K562 (cell line): ENCODE results near the gene SERTAD1. TPM values are rescaled to one million over a fixed set of nuclear protein-coding genes. Genes with fewer than 3 reads are reported as not detected.
A peak's percentile ranks its signal among the peaks of the same experiment; 100 is the strongest.

Experiments used
- CHAMP1 ChIP-seq: fragments of 450-650 bp; IDR thresholded peaks from 2 replicates; pipeline ENCODE4 v1.6.1; 2016; ENCODE audit warnings: mild to moderate bottlenecking
- CHD4 ChIP-seq: fragments of 200-600 bp; sonication (generic); IDR thresholded peaks from 3 replicates; pipeline ENCODE4 v1.6.1; 2012; ENCODE audit warnings: low read depth, mild to moderate bottlenecking, mixed read lengths, low read length, inconsistent platforms; ENCODE audit not compliant: insufficient read depth, insufficient replicate concordance, poor library complexity, severe bottlenecking
- CREBBP ChIP-seq: IDR thresholded peaks from one replicate; pipeline ENCODE4 v1.6.1; 2012; ENCODE audit warnings: low read depth, mild to moderate bottlenecking, control low read depth, inconsistent platforms, low read length
- CSDE1 ChIP-seq, 2 experiments: fragments of 450-650 bp; IDR thresholded peaks; 2 replicates each; pipeline ENCODE4 v1.6.1; 2016; ENCODE audit warnings: mild to moderate bottlenecking in 1 of 2
- CTBP1 ChIP-seq: fragments of 450-650 bp; IDR thresholded peaks from 2 replicates; pipeline ENCODE4 v1.6.1; 2016; ENCODE audit warnings: borderline replicate concordance
- FIP1L1 ChIP-seq: fragments of 200-400 bp; formaldehyde crosslinking; IDR thresholded peaks from 2 replicates; pipeline ENCODE4 v1.6.1; 2018; ENCODE audit warnings: mild to moderate bottlenecking, low read depth, low read length; ENCODE audit not compliant: poor library complexity, severe bottlenecking
- GATAD2B ChIP-seq: fragments of 450-650 bp; IDR thresholded peaks from 2 replicates; pipeline ENCODE4 v1.6.1; 2017; ENCODE audit warnings: mild to moderate bottlenecking, borderline replicate concordance
- GTF2E2 ChIP-seq: fragments of 200-800 bp; sonication (Bioruptor generic); IDR thresholded peaks from 2 replicates; pipeline ENCODE4 v1.6.1; 2016; ENCODE audit warnings: missing genetic modification characterization, missing compliant biosample characterization
- HLTF ChIP-seq: fragments of 450-650 bp; IDR thresholded peaks from 2 replicates; pipeline ENCODE4 v1.6.1; 2016
- ILK ChIP-seq: fragments of 450-650 bp; IDR thresholded peaks from 2 replicates; pipeline ENCODE4 v1.6.1; 2016; ENCODE audit warnings: missing genetic modification characterization, low read depth, mild to moderate bottlenecking, missing compliant biosample characterization, moderate library complexity, borderline replicate concordance
- KDM1A ChIP-seq, 2 experiments: fragments of 450-650 bp; IDR thresholded peaks; 2 replicates each; pipeline ENCODE4 v1.6.1; 2016; ENCODE audit warnings: mild to moderate bottlenecking in 2 of 2
- MTA2 ChIP-seq: fragments of 450-650 bp; IDR thresholded peaks from 2 replicates; pipeline ENCODE4 v1.6.1; 2016; ENCODE audit warnings: low read depth
- MTA3 ChIP-seq: fragments of 450-650 bp; formaldehyde crosslinking; IDR thresholded peaks from 2 replicates; pipeline ENCODE4 v1.6.1; 2017; ENCODE audit warnings: mild to moderate bottlenecking, borderline replicate concordance
- MXI1 ChIP-seq: IDR thresholded peaks from 2 replicates; pipeline ENCODE4 v1.6.1; 2011; ENCODE audit warnings: low read depth, mild to moderate bottlenecking, improper control_type of control experiment, low read length
- NBN ChIP-seq: fragments of 450-650 bp; IDR thresholded peaks from 2 replicates; pipeline ENCODE4 v1.6.1; 2016; ENCODE audit warnings: low read depth, mild to moderate bottlenecking
- PTRF ChIP-seq: fragments of 450-650 bp; IDR thresholded peaks from 2 replicates; pipeline ENCODE4 v1.6.1; 2016; ENCODE audit warnings: mild to moderate bottlenecking, missing genetic modification characterization, missing compliant biosample characterization
- SRSF3 ChIP-seq: fragments of 200-400 bp; formaldehyde crosslinking; IDR thresholded peaks from 2 replicates; pipeline ENCODE4 v1.6.1; 2016; ENCODE audit warnings: mild to moderate bottlenecking, low read length, moderate library complexity; ENCODE audit not compliant: insufficient read depth
- TAF7 ChIP-seq: fragments of 450-650 bp; IDR thresholded peaks from 2 replicates; pipeline ENCODE4 v1.6.1; 2016; ENCODE audit warnings: missing genetic modification characterization, missing compliant biosample characterization
- ZBTB2 ChIP-seq: fragments of 450-650 bp; IDR thresholded peaks from 2 replicates; pipeline ENCODE4 v1.6.1; 2016; ENCODE audit warnings: antibody characterized with exemption
- ZFPM2 ChIP-seq: fragments of 250-450 bp; sonication (Bioruptor Pico); IDR thresholded peaks from 2 replicates; pipeline ENCODE4 v1.5.1; 2022; ENCODE audit warnings: mild to moderate bottlenecking
- ZNF217 ChIP-seq: sonication (generic); formaldehyde crosslinking; IDR thresholded peaks from 2 replicates; pipeline ENCODE4 v1.8.0; 2022; ENCODE audit warnings: mild to moderate bottlenecking, missing genetic modification reagents
- ZNF23 ChIP-seq: fragments of 250-450 bp; sonication (Bioruptor Pico); IDR thresholded peaks from 2 replicates; pipeline ENCODE4 v1.4.0; 2020; ENCODE audit warnings: mild to moderate bottlenecking
- ZNF277 ChIP-seq: fragments of 250-450 bp; sonication (Bioruptor Pico); IDR thresholded peaks from 2 replicates; pipeline ENCODE4 v1.8.0; 2022; ENCODE audit warnings: inconsistent platforms, mild to moderate bottlenecking, moderate library complexity, borderline replicate concordance
- ZNF280A ChIP-seq: fragments of 450-650 bp; IDR thresholded peaks from 2 replicates; pipeline ENCODE4 v1.6.1; 2018; ENCODE audit warnings: mild to moderate bottlenecking, low read depth; ENCODE audit not compliant: partially characterized antibody
- ZNF57 ChIP-seq: fragments of 450-650 bp; formaldehyde crosslinking; IDR thresholded peaks from 2 replicates; pipeline ENCODE4 v1.4.0; 2020; ENCODE audit warnings: mild to moderate bottlenecking, moderate library complexity
- polyA plus RNA-seq, 8 experiments: library from polyadenylated mRNA; depleted of rRNA in 4 of 8; stranded (reverse) in 5 of 8; unstranded in 3 of 8; fragments of >200 nt; fragmentation: Nextera tagmentation in 2 of 8; fragmentation: Illumina TruSeq in 1 of 8; extraction: Ambion mirVana in 2 of 8; extraction: Trizol in 1 of 8; gene quantifications; 2 replicates each; pipeline versions ENCODE4 v1.2.1 to v1.2.3, GENCODE V29; 2011 to 2014; ENCODE audit warnings: inconsistent platforms in 1 of 8, missing spikeins in 1 of 8
- total RNA-seq, 7 experiments: library from RNA; depleted of rRNA in 6 of 7; stranded (reverse); fragments of >200 nt in 6 of 7; fragmentation: Illumina TruSeq in 2 of 7; extraction: Trizol in 2 of 7; gene quantifications; 2 replicates each; pipeline versions ENCODE4 v1.2.1 to v1.2.3, GENCODE V29; 2011 to 2021; ENCODE audit warnings: low replicate concordance in 1 of 7

Gene SERTAD1
- total and polyA plus RNA-seq, 9 of the 15 experiments (the other 6 are each of a cell fraction or from before 2014, with no cell fraction given), result 0.15 to 8.7 (median 4.9) TPM

- TF ChIP-seq ZNF23 (no peak), ILK (tag) (no peak), ZNF57 (CRISPR knock-in tag) (no peak), PTRF (tag) (no peak), MTA3 (no peak), CREBBP (no peak), KDM1A (IDR thresholded peaks at IDR 0.05) (peak; percentile 74 to 78), ZNF217 (CRISPR knock-in tag) (no peak), ZNF280A (peak; percentile 50), MXI1 (no peak), GATAD2B (no peak), HLTF (0 out of 2 replicates have a peak, but pooled peaks have one; percentile 42), NBN (0 out of 2 replicates have a peak, but pooled peaks have one; percentile 39), ZBTB2 (peak; percentile 34; the same call in 1 of the 2 replicates), MTA2 (0 out of 2 replicates have a peak, but pooled peaks have one; percentile 17), CTBP1 (no peak), CSDE1 (IDR thresholded peaks at IDR 0.05) (no peak), FIP1L1 (no peak), CHD4 (no peak), ZFPM2 (no peak), GTF2E2 (tag) (no peak), SRSF3 (no peak), ZNF277 (CRISPR knock-in tag) (no peak), TAF7 (no peak), CHAMP1 (no peak)
These were observed 7.8 kb downstream of the SERTAD1 start (continued) for GRCh38 chr19:40418040-40418439.
